Parathyroid adenoma (tissue), 2 donors: ENCODE data around the gene CDC42BPA.

Experiments
- H2AFZ ChIP-seq: fragments of 300-600 bp; sonication (generic); one replicate; pipeline ENCODE4 v1.7.0; 2017; ENCODE audit warnings: antibody characterized with exemption, mild to moderate bottlenecking
- H3K27ac ChIP-seq: fragments of 300-600 bp; sonication (generic); one replicate; pipeline ENCODE4 v1.7.0; 2017
- H3K27me3 ChIP-seq: fragments of 300-600 bp; sonication (generic); one replicate; pipeline ENCODE4 v1.7.0; 2017; ENCODE audit warnings: low read length; ENCODE audit not compliant: control insufficient read depth, insufficient read depth
- H3K36me3 ChIP-seq: fragments of 300-600 bp; sonication (generic); one replicate; pipeline ENCODE4 v1.7.0; 2017; ENCODE audit warnings: low read length; ENCODE audit not compliant: control insufficient read depth, insufficient read depth
- H3K4me1 ChIP-seq: fragments of 300-600 bp; sonication (generic); one replicate; pipeline ENCODE4 v1.7.0; 2017; ENCODE audit warnings: control low read depth
- H3K4me2 ChIP-seq: fragments of 300-600 bp; sonication (generic); one replicate; pipeline ENCODE4 v1.7.0; 2017; ENCODE audit warnings: low read length
- H3K4me3 ChIP-seq: fragments of 300-600 bp; sonication (generic); one replicate; pipeline ENCODE4 v1.7.0; 2017; ENCODE audit warnings: low read depth, low read length
- H3K79me2 ChIP-seq: fragments of 300-600 bp; sonication (generic); one replicate; pipeline ENCODE4 v1.7.0; 2017; ENCODE audit warnings: control low read depth
- H3K9ac ChIP-seq: fragments of 300-600 bp; sonication (generic); one replicate; pipeline ENCODE4 v1.7.0; 2017; ENCODE audit warnings: mild to moderate bottlenecking
- H3K9me3 ChIP-seq: fragments of 300-600 bp; sonication (generic); one replicate; pipeline ENCODE4 v1.7.0; 2017; ENCODE audit warnings: low read length; ENCODE audit not compliant: control insufficient read depth
- CTCF ChIP-seq: fragments of 300-600 bp; sonication (generic); IDR thresholded peaks from one replicate; pipeline ENCODE4 v1.7.0; 2017; ENCODE audit warnings: antibody characterized with exemption, mild to moderate bottlenecking
- donor health status: primary hyperparathyroidism.

Gene CDC42BPA

GRCh38 chr1:227016990-227017389 lies 301.3 kb downstream of the CDC42BPA start:
- Histone ChIP-seq H3K36me3 (no peaks in the 10 kb centered on the region), H3K27ac (no peak overlapping the region)

GRCh38 chr1:227010645-227011044 lies 307.6 kb downstream of the CDC42BPA start:
- Histone ChIP-seq H3K9me3 (no peaks in the 10 kb centered on the region), H3K27ac (no peak overlapping the region), H2AFZ (no peak overlapping the region), H3K27me3 (no peaks in the 10 kb centered on the region), H3K36me3 (no peaks in the 10 kb centered on the region), H3K79me2 (no peaks in the 10 kb centered on the region), H3K9ac (no peak overlapping the region), H3K4me3 (no peak overlapping the region), H3K4me1 (no peaks in the 10 kb centered on the region), H3K4me2 (no peak overlapping the region)
- TF ChIP-seq CTCF = no peak

More at GRCh38 chr1:227016990-227017389, 301.3 kb downstream of the CDC42BPA start:
- H3K9me3 ChIP-seq = no peaks in the 10 kb centered on the region
- H3K4me3 ChIP-seq = no peak overlapping the region
- H3K27me3 ChIP-seq = no peaks in the 10 kb centered on the region
- H3K4me1 ChIP-seq = no peaks in the 10 kb centered on the region
- no peak for TF ChIP-seq CTCF
- H3K4me2 ChIP-seq = no peak overlapping the region
- H3K9ac ChIP-seq = no peak overlapping the region
- no peak overlapping the region for H2AFZ ChIP-seq
- no peaks in the 10 kb centered on the region for H3K79me2 ChIP-seq

- no peak for TF ChIP-seq CTCF
- Histone ChIP-seq H3K36me3 (no peaks in the 10 kb centered on the region), H3K9me3 (no peaks in the 10 kb centered on the region)
Measured at GRCh38 chr1:227009937-227010336, 308.4 kb downstream of the CDC42BPA start.

GRCh38 chr1:227006226-227006796 lies 312.0 kb downstream of the CDC42BPA start:
- H3K36me3 ChIP-seq = no peaks in the 10 kb centered on the region
- H3K4me2 ChIP-seq = no peak overlapping the region
- H3K4me1 ChIP-seq = no peaks in the 10 kb centered on the region

More at GRCh38 chr1:227009937-227010336, 308.4 kb downstream of the CDC42BPA start:
- Histone ChIP-seq H2AFZ (no peak overlapping the region), H3K4me2 (no peak overlapping the region), H3K4me1 (no peaks in the 10 kb centered on the region), H3K9ac (no peak overlapping the region), H3K27me3 (no peaks in the 10 kb centered on the region), H3K79me2 (no peaks in the 10 kb centered on the region), H3K27ac (no peak overlapping the region), H3K4me3 (no peak overlapping the region)

More at GRCh38 chr1:227006226-227006796, 312.0 kb downstream of the CDC42BPA start:
- Histone ChIP-seq H3K9me3 (no peaks in the 10 kb centered on the region), H2AFZ (no peak overlapping the region), H3K4me3 (no peak overlapping the region), H3K27ac (no peak overlapping the region), H3K9ac (no peak overlapping the region), H3K27me3 (no peaks in the 10 kb centered on the region), H3K79me2 (no peaks in the 10 kb centered on the region)
- no peak for TF ChIP-seq CTCF
